GM12891 (cell line): ENCODE data around the gene CATSPERB.

Source experiments
- POLR2A ChIP-seq: IDR thresholded peaks from 2 replicates; pipeline ENCODE4 v1.6.1; 2011; ENCODE audit warnings: low read depth, low read length, control low read depth
- POLR2AphosphoS5 ChIP-seq: IDR thresholded peaks from 2 replicates; pipeline ENCODE4 v1.6.1; 2011; ENCODE audit warnings: low read depth, low read length, control low read depth
- POU2F2 ChIP-seq: IDR thresholded peaks from 2 replicates; pipeline ENCODE4 v1.6.1; 2011; ENCODE audit warnings: low read depth, mild to moderate bottlenecking, control low read depth, low read length, moderate library complexity
- TAF1 ChIP-seq: IDR thresholded peaks from 2 replicates; pipeline ENCODE4 v1.6.1; 2011; ENCODE audit warnings: low read depth, low read length, control low read depth

GRCh38 chr14:91748049-91748448 is 16.2 kb upstream of the CATSPERB start:
- TF ChIP-seq POLR2A (no peak), TAF1 (no peak), POLR2AphosphoS5 (no peak), POU2F2 (no peak)
